H9 (cell line): ENCODE data around the gene SLC25A19. TPM values are rescaled to one million over a fixed set of nuclear protein-coding genes. Genes with fewer than 3 reads are reported as not detected.

ENCODE experiments used
- DNase-seq: peaks from one replicate; pipeline ENCODE4 v3.0.0-alpha.2; 2017
- H2AFZ ChIP-seq: one replicate; pipeline ENCODE4 v1.6.1; 2013; ENCODE audit warnings: mild to moderate bottlenecking, low read length, control low read depth, moderate library complexity
- H2AK5ac ChIP-seq: 2 replicates; pipeline ENCODE4 v1.6.1; 2013; ENCODE audit warnings: low read length, control low read depth, mixed read lengths; ENCODE audit not compliant: insufficient read length
- H2BK120ac ChIP-seq: one replicate; pipeline ENCODE4 v1.6.1; 2013; ENCODE audit warnings: low read depth, mild to moderate bottlenecking, low read length, control low read depth, inconsistent platforms; ENCODE audit not compliant: poor library complexity, severe bottlenecking
- H2BK12ac ChIP-seq: 2 replicates; pipeline ENCODE4 v1.6.1; 2013; ENCODE audit warnings: low read length, control low read depth, mixed read lengths, low read depth; ENCODE audit not compliant: insufficient read length
- H2BK15ac ChIP-seq: 2 replicates; pipeline ENCODE4 v1.6.1; 2013; ENCODE audit warnings: low read depth, low read length, control low read depth
- H2BK20ac ChIP-seq: one replicate; pipeline ENCODE4 v1.6.1; 2013; ENCODE audit warnings: low read depth, mild to moderate bottlenecking, low read length, control low read depth, inconsistent platforms; ENCODE audit not compliant: poor library complexity, severe bottlenecking
- H2BK5ac ChIP-seq: 2 replicates; pipeline ENCODE4 v1.6.1; 2013; ENCODE audit warnings: low read length, control low read depth, mixed read lengths; ENCODE audit not compliant: insufficient read length
- H3K14ac ChIP-seq: 2 replicates; pipeline ENCODE4 v1.6.1; 2013; ENCODE audit warnings: low read length, control low read depth; ENCODE audit not compliant: insufficient read depth
- H3K18ac ChIP-seq: 2 replicates; pipeline ENCODE4 v1.6.1; 2013; ENCODE audit warnings: low read depth, mild to moderate bottlenecking, mixed read lengths, low read length, control low read depth; ENCODE audit not compliant: insufficient read length
- H3K23ac ChIP-seq: 2 replicates; pipeline ENCODE4 v1.6.1; 2013; ENCODE audit warnings: low read length, control low read depth, mixed read lengths, low read depth; ENCODE audit not compliant: insufficient read length
- H3K23me2 ChIP-seq: 2 replicates; pipeline ENCODE4 v1.6.1; 2013; ENCODE audit warnings: low read depth, mild to moderate bottlenecking, mixed read lengths, low read length, control low read depth; ENCODE audit not compliant: insufficient read length, poor library complexity, severe bottlenecking
- H3K27ac ChIP-seq: 2 replicates; pipeline ENCODE4 v1.5.1; 2013; ENCODE audit warnings: low read length, control low read depth, mixed read lengths, low read depth; ENCODE audit not compliant: insufficient read length
- H3K27me3 ChIP-seq: 2 replicates; pipeline ENCODE4 v1.6.1; 2013; ENCODE audit warnings: low read length, control low read depth, inconsistent platforms; ENCODE audit not compliant: insufficient read depth
- H3K4ac ChIP-seq: 2 replicates; pipeline ENCODE4 v1.6.1; 2013; ENCODE audit warnings: low read depth, mild to moderate bottlenecking, control low read depth, inconsistent platforms, low read length, moderate library complexity
- H3K4me1 ChIP-seq: 2 replicates; pipeline ENCODE4 v1.6.1; 2013; ENCODE audit warnings: low read length, control low read depth, inconsistent platforms; ENCODE audit not compliant: insufficient read depth
- H3K4me2 ChIP-seq: 2 replicates; pipeline ENCODE4 v1.6.1; 2013; ENCODE audit warnings: low read length, control low read depth, mixed read lengths; ENCODE audit not compliant: insufficient read length, insufficient read depth
- H3K56ac ChIP-seq: 2 replicates; pipeline ENCODE4 v1.6.1; 2013; ENCODE audit warnings: low read depth, mild to moderate bottlenecking, mixed read lengths, low read length, control low read depth; ENCODE audit not compliant: insufficient read length
- H3K79me1 ChIP-seq: 2 replicates; pipeline ENCODE4 v1.6.1; 2013; ENCODE audit warnings: low read depth, mild to moderate bottlenecking, moderate library complexity, low read length, control low read depth, inconsistent platforms; ENCODE audit not compliant: insufficient read depth, poor library complexity, severe bottlenecking
- H3K79me2 ChIP-seq: 2 replicates; pipeline ENCODE4 v1.6.1; 2013; ENCODE audit warnings: low read length, control low read depth, inconsistent platforms; ENCODE audit not compliant: insufficient read depth
- H3K9ac ChIP-seq: 2 replicates; pipeline ENCODE4 v1.6.1; 2013; ENCODE audit warnings: low read length, control low read depth, mixed read lengths; ENCODE audit not compliant: insufficient read length; ENCODE audit errors: extremely low read depth
- H3K9me3 ChIP-seq: one replicate; pipeline ENCODE4 v1.6.1; 2013; ENCODE audit warnings: low read depth, low read length, inconsistent platforms; ENCODE audit not compliant: control insufficient read depth
- H3T11ph ChIP-seq: one replicate; pipeline ENCODE4 v1.6.1; 2013; ENCODE audit warnings: mild to moderate bottlenecking, low read length, control low read depth, inconsistent platforms
- H4K20me1 ChIP-seq: one replicate; pipeline ENCODE4 v1.6.1; 2013; ENCODE audit not compliant: control insufficient read depth, insufficient read length, insufficient read depth
- H4K5ac ChIP-seq: 2 replicates; pipeline ENCODE4 v1.6.1; 2013; ENCODE audit warnings: low read depth, mild to moderate bottlenecking, mixed read lengths, low read length, control low read depth; ENCODE audit not compliant: insufficient read length
- H4K8ac ChIP-seq: replicated peaks from 2 replicates; pipeline ENCODE4 v1.6.1; 2013; ENCODE audit warnings: low read length, control low read depth, mixed read lengths, low read depth; ENCODE audit not compliant: insufficient read length
- H4K91ac ChIP-seq: 2 replicates; pipeline ENCODE4 v1.6.1; 2013; ENCODE audit warnings: low read depth, mild to moderate bottlenecking, moderate library complexity, mixed read lengths, low read length, control low read depth; ENCODE audit not compliant: insufficient read length
- H3K27ac Mint-ChIP-seq, 3 experiments: 2 replicates in 2 of 3; 3 replicates in 1 of 3; pipeline ENCODE4 v1.8.0; 2020 to 2021; ENCODE audit warnings: mixed read lengths in 3 of 3, mild to moderate bottlenecking in 1 of 3, moderate library complexity in 1 of 3
- H3K27me3 Mint-ChIP-seq: 2 replicates; pipeline ENCODE4 v1.8.0; 2021; ENCODE audit warnings: low read depth, mild to moderate bottlenecking, moderate library complexity, mixed read lengths
- H3K36me3 Mint-ChIP-seq, 3 experiments: 2 replicates in 2 of 3; 3 replicates in 1 of 3; pipeline ENCODE4 v1.8.0; 2020 to 2021; ENCODE audit warnings: low read depth in 3 of 3, mixed read lengths in 3 of 3; ENCODE audit not compliant: insufficient read depth in 1 of 3
- H3K4me1 Mint-ChIP-seq, 2 experiments: 2 replicates each; pipeline ENCODE4 v1.8.0; 2020; ENCODE audit warnings: mixed read lengths in 2 of 2
- H3K4me3 Mint-ChIP-seq, 2 experiments: 2 replicates in 1 of 2; 3 replicates in 1 of 2; pipeline ENCODE4 v1.8.0; 2020 to 2021; ENCODE audit warnings: mild to moderate bottlenecking in 2 of 2, mixed read lengths in 2 of 2, moderate library complexity in 1 of 2
- H3K9me3 Mint-ChIP-seq, 2 experiments: 2 replicates in 1 of 2; 3 replicates in 1 of 2; pipeline ENCODE4 v1.8.0; 2020; ENCODE audit warnings: mild to moderate bottlenecking in 2 of 2, mixed read lengths in 2 of 2, moderate library complexity in 1 of 2
- CTCF ChIP-seq: fragments of 200-600 bp; sonication (generic); conservative IDR thresholded peaks from 3 replicates; pipeline ENCODE4 v1.8.0; 2021; ENCODE audit warnings: antibody characterized with exemption, mild to moderate bottlenecking
- WGBS: extraction: QIAGEN DNeasy Blood & Tissue Kit; methylation state at CpG from one replicate; pipeline ENCODE4 v1.1.7; 2013; ENCODE audit warnings: missing lambda C conversion rate, low lambda C conversion rate, mixed read lengths; ENCODE audit not compliant: insufficient read length; ENCODE audit errors: extremely low coverage; 5-methylcytosine and 5-hydroxymethylcytosine counted together
- total RNA-seq: library from RNA; stranded (reverse); gene quantifications from 2 replicates; pipeline ENCODE4 v1.2.1, GENCODE V29; 2021

Gene SLC25A19
- total RNA-seq, 1 experiment from 2014 or later, result 24.2 TPM

- Histone ChIP-seq H4K8ac (no peak overlapping the region), H3K27me3 (no peaks in the 10 kb centered on the region), H4K20me1 (no peaks in the 10 kb centered on the region), H2BK20ac (no peak overlapping the region), H3T11ph (no peak overlapping the region), H2BK12ac (no peak overlapping the region), H3K9me3 (no peaks in the 10 kb centered on the region), H3K18ac (no peak overlapping the region), H3K79me2 (no peaks in the 10 kb centered on the region), H2AK5ac (no peak overlapping the region), H4K91ac (no peak overlapping the region), H3K56ac (no peak overlapping the region), H3K4ac (no peak overlapping the region), H3K23me2 (no peaks in the 10 kb centered on the region), H3K23ac (no peak overlapping the region), H3K27ac (no peak overlapping the region), H2BK15ac (no peak overlapping the region), H2AFZ (no peak overlapping the region), H3K9ac (no peak overlapping the region), H3K4me2 (no peak overlapping the region), H3K14ac (no peak overlapping the region), H2BK5ac (no peak overlapping the region), H3K4me1 (no peaks in the 10 kb centered on the region), H2BK120ac (no peak overlapping the region), H4K5ac (no peak overlapping the region), H3K79me1 (no peaks in the 10 kb centered on the region)
- H3K4me1 Mint-ChIP-seq, result no peaks in the 10 kb centered on the region
- H3K27me3 Mint-ChIP-seq, result no peaks in the 10 kb centered on the region
- H3K36me3 Mint-ChIP-seq, result peaks cover 42 to 90% (median 85%) of the 10 kb centered on the region in 3 experiments
- TF ChIP-seq CTCF, result no peak
- DNase-seq, result no peak
- H3K9me3 Mint-ChIP-seq, result no peaks in the 10 kb centered on the region
- H3K27ac Mint-ChIP-seq, result no peak overlapping the region
- no peak overlapping the region for H3K4me3 Mint-ChIP-seq
- no CpG with 5 or more reads among the region's 5 CpGs for WGBS
Observed at GRCh38 chr17:75227729-75228128, 61.5 kb downstream of the SLC25A19 start.
